SU-DHL-6 (cell line): ENCODE measurements around the gene TBPL1.

Experiments used
- EZH2phosphoT487 ChIP-seq: fragments of 200-600 bp; sonication (generic), shearing (Covaris generic); conservative IDR thresholded peaks from 2 replicates; pipeline ENCODE4 v1.6.1; 2018; ENCODE audit warnings: mild to moderate bottlenecking, antibody characterized with exemption, low read length, moderate library complexity, mixed read lengths
- TF ChIP-seq, protein P1 (sequence below): fragments of 200-600 bp; sonication (generic); IDR thresholded peaks from one replicate; pipeline ENCODE4 v1.5.1; 2017; ENCODE audit warnings: antibody characterized with exemption, mild to moderate bottlenecking, low read length, moderate library complexity; ENCODE audit not compliant: insufficient read depth, poor library complexity, severe bottlenecking

DNA sequence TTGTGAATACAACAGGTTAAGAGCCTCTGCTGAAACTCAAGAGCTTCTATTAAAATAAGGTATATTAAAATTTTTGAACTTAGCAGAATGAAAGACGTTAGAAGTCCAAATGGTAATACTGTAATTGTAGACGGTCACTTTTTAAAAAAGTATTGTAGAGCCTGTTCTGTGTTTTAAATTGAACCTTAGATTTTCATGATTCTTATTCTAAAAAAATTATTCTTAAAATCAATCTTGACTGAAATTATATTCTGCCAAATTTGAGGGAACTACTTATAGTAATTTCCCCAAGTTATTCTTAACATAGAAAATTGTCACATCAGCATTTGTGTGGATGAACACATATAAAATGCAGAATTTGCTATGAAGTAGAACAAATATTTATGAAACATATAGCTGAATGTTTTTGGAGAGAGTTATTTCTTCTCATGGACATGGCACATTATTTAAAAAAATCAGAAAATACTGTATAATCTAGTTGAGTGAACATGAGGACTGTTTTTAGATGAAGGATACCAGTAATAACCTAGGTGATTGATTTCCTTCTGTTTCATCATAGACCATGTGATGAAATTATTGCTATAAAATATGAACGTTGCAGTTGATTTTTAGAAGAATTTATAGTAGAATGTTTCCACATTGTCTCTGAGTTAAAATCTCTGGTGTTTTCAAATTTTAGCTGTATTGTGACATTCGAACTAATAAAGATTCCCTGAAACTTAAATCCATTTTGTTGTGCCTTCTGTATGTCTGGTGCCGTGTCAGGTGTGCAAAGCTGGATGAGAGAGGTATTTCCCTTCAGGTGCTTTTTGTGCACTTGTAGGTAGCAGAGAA lies 2.8 kb downstream of the TBPL1 start:
- TF ChIP-seq, protein P1, sequence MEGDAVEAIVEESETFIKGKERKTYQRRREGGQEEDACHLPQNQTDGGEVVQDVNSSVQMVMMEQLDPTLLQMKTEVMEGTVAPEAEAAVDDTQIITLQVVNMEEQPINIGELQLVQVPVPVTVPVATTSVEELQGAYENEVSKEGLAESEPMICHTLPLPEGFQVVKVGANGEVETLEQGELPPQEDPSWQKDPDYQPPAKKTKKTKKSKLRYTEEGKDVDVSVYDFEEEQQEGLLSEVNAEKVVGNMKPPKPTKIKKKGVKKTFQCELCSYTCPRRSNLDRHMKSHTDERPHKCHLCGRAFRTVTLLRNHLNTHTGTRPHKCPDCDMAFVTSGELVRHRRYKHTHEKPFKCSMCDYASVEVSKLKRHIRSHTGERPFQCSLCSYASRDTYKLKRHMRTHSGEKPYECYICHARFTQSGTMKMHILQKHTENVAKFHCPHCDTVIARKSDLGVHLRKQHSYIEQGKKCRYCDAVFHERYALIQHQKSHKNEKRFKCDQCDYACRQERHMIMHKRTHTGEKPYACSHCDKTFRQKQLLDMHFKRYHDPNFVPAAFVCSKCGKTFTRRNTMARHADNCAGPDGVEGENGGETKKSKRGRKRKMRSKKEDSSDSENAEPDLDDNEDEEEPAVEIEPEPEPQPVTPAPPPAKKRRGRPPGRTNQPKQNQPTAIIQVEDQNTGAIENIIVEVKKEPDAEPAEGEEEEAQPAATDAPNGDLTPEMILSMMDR, result no peak
- no peak for TF ChIP-seq EZH2phosphoT487
